Adrenal gland (tissue), 12 donors: ENCODE results near the gene SEC24C. TPM values are rescaled to one million over a fixed set of nuclear protein-coding genes. Genes with fewer than 3 reads are reported as not detected.

Source experiments
- DNase-seq, 7 donors: peaks; one replicate each; pipeline ENCODE4 v3.0.0-alpha.2; 2019 to 2020
- H3K27ac ChIP-seq, 5 donors: fragments of 200-600 bp; sonication (generic) in 4 of 5; 1 replicate in 3 of 5; 2 replicates in 2 of 5; pipeline versions ENCODE4 v1.5.1 to v1.8.0; 2016 to 2020; ENCODE audit warnings: mild to moderate bottlenecking in 1 of 5
- H3K27me3 ChIP-seq: fragments of 200-600 bp; 2 replicates; pipeline ENCODE4 v1.8.0; 2021
- H3K36me3 ChIP-seq, 2 donors: fragments of 200-600 bp; replicated peaks in 1 of 2; 1 replicate in 1 of 2; 2 replicates in 1 of 2; pipeline versions ENCODE4 v1.5.1 to v1.8.0; 2018 to 2022
- H3K4me1 ChIP-seq, 2 donors: fragments of 200-600 bp; replicated peaks in 1 of 2; 1 replicate in 1 of 2; 2 replicates in 1 of 2; pipeline versions ENCODE4 v1.5.1 to v1.8.0; 2018 to 2021
- H3K4me3 ChIP-seq, 4 donors: fragments of 200-600 bp; sonication (generic) in 3 of 4; one replicate each; pipeline ENCODE4 v1.5.1; 2016 to 2018
- H3K9me3 ChIP-seq, 3 donors: fragments of 200-600 bp; sonication (generic) in 1 of 3; replicated peaks in 1 of 3; 1 replicate in 2 of 3; 2 replicates in 1 of 3; pipeline versions ENCODE4 v1.5.1 to v1.8.0; 2016 to 2021
- POLR2A ChIP-seq, 2 donors: fragments of 450-650 bp; IDR thresholded peaks; one replicate each; pipeline ENCODE4 v1.6.1; 2017; ENCODE audit warnings: antibody characterized with exemption in 2 of 2, mild to moderate bottlenecking in 2 of 2, moderate library complexity in 1 of 2
- WGBS, 4 donors: extraction: QIAGEN DNeasy Blood & Tissue Kit in 2 of 4; methylation state at CpG; one replicate each; pipeline versions ENCODE4 v1.1.5 to v1.1.7; 2013 to 2017; 5-methylcytosine and 5-hydroxymethylcytosine counted together
- intact Hi-C, 2 donors: fragments of 100-400 bp; cut with DNase I; formaldehyde crosslinking; loops; one replicate each; pipeline versions ENCODE4 v1.14.1 to v1.15.0; 2022 to 2023
- polyA plus RNA-seq, 3 donors: library from polyadenylated mRNA; stranded (reverse); fragments of 200-250 nt in 2 of 3; fragments of 350-450 nt in 1 of 3; fragmentation: Illumina TruSeq in 1 of 3; extraction: RNeasy Lipid Tissue Mini Kit (QIAGEN cat#74804) in 1 of 3; gene quantifications; one replicate each; pipeline ENCODE4 v1.2.3, GENCODE V29; 2013 to 2014
- total RNA-seq, 9 donors: library from RNA; depleted of rRNA in 4 of 9; stranded (reverse); fragments of >200 nt in 4 of 9; fragments of 120-200 nt in 1 of 9; fragmentation: NEBNext Ultra II Directional in 1 of 9; extraction: Animal tissue kit (Norgen Biotek cat#: 25700) in 1 of 9; gene quantifications; one replicate each; pipeline versions ENCODE4 v1.1.0 to v1.2.4, GENCODE V29; 2013 to 2023
- TF ChIP-seq, protein P1 (sequence below), 6 experiments: fragments of 450-650 bp in 4 of 6; fragments of 200-600 bp in 2 of 6; sonication (generic) in 1 of 6; IDR thresholded peaks; 1 replicate in 5 of 6; 2 replicates in 1 of 6; pipeline versions ENCODE4 v1.5.1 to v1.8.0; 2016 to 2021; ENCODE audit warnings: antibody characterized with exemption in 6 of 6, mild to moderate bottlenecking in 2 of 6, moderate library complexity in 1 of 6
- donor health status: healthy with polysubstance abuse.
- donor health status: Bipolar disorder and iron deficiency.
- donor health status: DM: yes; HTN: yes; CAD: no.
- donor health status: DM: no; HTN: no; CAD: no.
- donor health status: DM: no; HTN: no; CAD: no.
- donor health status: DM: yes; HTN: yes; CAD: no.

Gene SEC24C
- total and polyA plus RNA-seq, 12 donors, result 38.4 to 133 (median 81.2) TPM

DNA sequence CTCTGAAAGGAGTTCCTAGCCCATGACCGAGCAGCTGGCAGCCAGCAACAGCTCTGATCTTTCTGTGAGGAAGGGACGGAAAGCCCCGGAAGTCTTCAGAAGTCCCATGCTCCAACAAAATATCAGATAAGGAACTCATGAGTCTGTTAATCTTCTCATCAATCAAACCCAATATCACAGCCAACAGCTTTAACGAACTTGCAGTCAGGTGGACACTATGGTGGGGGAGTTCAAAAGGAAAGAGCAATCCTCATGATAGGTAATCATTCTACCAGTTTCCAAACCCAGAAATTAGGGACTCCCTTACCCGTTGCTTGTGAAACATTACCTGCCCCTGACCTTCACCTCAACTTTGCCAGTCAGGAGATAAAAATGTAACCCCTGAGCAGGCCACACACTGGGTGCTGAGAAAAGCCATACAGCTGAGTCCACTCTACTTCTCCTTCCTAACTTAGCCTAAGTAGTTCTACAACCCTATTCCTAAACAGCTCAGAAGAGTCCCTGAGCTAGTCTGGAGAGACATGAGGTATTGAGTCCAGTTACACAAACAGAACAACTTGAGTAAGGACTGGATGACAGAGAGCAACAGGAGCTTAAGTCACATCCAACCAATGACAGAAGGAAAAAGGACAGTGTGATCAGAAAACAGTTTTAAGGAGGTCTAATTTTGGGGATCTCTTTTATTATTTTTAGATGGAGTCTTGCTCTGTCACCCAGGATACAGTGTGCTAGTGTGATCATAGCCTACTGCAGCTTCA lies 65.1 kb downstream of the SEC24C start:
- Histone ChIP-seq H3K4me3 (no peak overlapping the region), H3K4me1 (peaks cover 16 to 36% of the 10 kb centered on the region in 2 donors)
- WGBS, 4 donors, result 23 to 39% (median 30%) methylated on average over 5 of the region's 5 CpGs

DNA sequence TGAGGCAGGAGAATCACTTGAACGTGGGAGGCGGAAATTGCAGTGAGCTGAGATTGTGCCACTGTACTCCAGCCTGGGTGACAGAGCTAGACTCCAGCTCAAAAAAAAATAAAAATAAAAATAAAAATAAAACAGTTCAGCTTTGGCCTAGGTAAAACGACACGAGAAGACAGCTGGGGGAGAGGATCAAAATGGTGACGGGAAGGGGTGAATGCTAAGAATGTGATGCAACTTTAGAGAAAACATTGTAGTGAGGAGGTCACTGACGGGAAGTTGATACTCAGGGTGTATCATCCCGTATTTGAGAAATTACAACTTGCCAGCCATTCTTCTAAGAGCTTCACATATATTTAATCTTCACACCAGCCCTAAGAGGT lies 66.2 kb downstream of the SEC24C start:
- H3K9me3 ChIP-seq, result no peaks in the 10 kb centered on the region
- H3K36me3 ChIP-seq, result peaks cover 0 to 33% of the 10 kb centered on the region in 2 donors
- H3K27me3 ChIP-seq, result no peaks in the 10 kb centered on the region
- H3K4me3 ChIP-seq, result peak overlapping the region in 1 of 4 donors; percentile 98
- no peak for DNase-seq
- WGBS, 4 donors, result 62 to 66% (median 63%) methylated on average over 7 of the region's 7 CpGs
- H3K27ac ChIP-seq, result peak overlapping the region in 4 of 5 donors; percentile 38 to 98 (median 88)
- intact Hi-C loops, result loop anchor here in 1 of 2 donors (10.0 kb wide), 1 partner anchor 64 kb away; the partner anchor contains the start of gene CAMK2G
- TF ChIP-seq POLR2A (IDR thresholded peaks at IDR 0.05), result no peak
- TF ChIP-seq, protein P1, sequence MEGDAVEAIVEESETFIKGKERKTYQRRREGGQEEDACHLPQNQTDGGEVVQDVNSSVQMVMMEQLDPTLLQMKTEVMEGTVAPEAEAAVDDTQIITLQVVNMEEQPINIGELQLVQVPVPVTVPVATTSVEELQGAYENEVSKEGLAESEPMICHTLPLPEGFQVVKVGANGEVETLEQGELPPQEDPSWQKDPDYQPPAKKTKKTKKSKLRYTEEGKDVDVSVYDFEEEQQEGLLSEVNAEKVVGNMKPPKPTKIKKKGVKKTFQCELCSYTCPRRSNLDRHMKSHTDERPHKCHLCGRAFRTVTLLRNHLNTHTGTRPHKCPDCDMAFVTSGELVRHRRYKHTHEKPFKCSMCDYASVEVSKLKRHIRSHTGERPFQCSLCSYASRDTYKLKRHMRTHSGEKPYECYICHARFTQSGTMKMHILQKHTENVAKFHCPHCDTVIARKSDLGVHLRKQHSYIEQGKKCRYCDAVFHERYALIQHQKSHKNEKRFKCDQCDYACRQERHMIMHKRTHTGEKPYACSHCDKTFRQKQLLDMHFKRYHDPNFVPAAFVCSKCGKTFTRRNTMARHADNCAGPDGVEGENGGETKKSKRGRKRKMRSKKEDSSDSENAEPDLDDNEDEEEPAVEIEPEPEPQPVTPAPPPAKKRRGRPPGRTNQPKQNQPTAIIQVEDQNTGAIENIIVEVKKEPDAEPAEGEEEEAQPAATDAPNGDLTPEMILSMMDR (IDR thresholded peaks at IDR 0.05), result no peak
- peaks cover 16 to 36% of the 10 kb centered on the region in 2 donors for H3K4me1 ChIP-seq

More for the DNA sequence above, 65.1 kb downstream of the SEC24C start:
- H3K27me3 ChIP-seq, result no peaks in the 10 kb centered on the region
- peak in 6 of 7 donors; percentile 52 to 70 (median 61) for DNase-seq
- peak overlapping the region in 4 of 5 donors; percentile 7 to 94 (median 56) for H3K27ac ChIP-seq
- no peaks in the 10 kb centered on the region for H3K9me3 ChIP-seq
- intact Hi-C loops, result no loop called here
- peaks cover 0 to 44% of the 10 kb centered on the region in 2 donors for H3K36me3 ChIP-seq
- TF ChIP-seq, protein P1 (IDR thresholded peaks at IDR 0.05), result no peak
- peak in 1 of 2 donors; percentile 42 for TF ChIP-seq POLR2A (IDR thresholded peaks at IDR 0.05)

DNA sequence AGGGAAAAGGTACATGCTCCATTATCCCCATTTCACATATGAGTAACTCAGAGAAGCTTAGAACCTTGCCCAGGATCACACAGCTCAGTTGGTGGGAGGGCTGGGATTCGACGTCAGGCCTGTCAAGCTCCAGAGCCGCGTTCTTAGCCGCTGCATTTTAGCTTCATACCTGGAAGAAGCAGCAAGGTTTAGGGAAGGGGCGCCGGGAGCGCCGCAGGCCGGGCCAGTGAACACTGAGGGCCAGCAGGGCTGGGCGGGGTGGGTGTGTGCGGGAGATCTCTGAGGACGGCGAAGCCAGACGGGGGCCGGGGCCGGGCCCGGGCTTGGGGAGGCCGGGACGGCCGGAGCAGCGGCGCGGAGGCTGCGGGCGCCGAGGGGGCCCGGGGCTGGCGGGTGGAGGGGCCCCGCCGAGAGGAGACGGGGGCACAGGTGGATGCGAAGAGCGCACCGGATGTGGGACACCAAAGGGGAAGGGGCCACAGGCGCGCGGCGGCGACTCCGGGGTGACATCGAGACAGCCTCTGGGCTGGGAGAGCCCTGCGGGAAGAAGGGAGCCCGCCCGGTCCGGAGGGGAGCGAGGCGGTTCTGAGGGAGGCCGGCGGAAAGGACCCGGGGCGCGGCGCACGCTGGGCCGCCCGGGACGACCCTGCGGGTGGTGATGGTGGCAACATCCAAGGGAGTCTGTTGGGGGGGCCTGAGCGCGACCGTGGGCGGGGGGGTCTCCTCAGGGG lies 66.7 kb downstream of the SEC24C start:
- peak in 5 of 7 donors; percentile 41 to 61 (median 48) for DNase-seq
- WGBS, 4 donors, result 0 to 1% (median 0%) methylated on average over 12 to 63 of the region's 63 CpGs
- intact Hi-C loops, result loop anchor here in 1 of 2 donors (10.0 kb wide), 1 partner anchor 64 kb away; the partner anchor contains the start of gene CAMK2G
- H3K36me3 ChIP-seq, result peaks cover 0 to 28% of the 10 kb centered on the region in 2 donors
- H3K4me3 ChIP-seq, result peak overlapping the region; percentile 39 to 98 (median 86)
- no peak for TF ChIP-seq POLR2A (IDR thresholded peaks at IDR 0.05)
- TF ChIP-seq, protein P1 (IDR thresholded peaks at IDR 0.05), result no peak
- H3K9me3 ChIP-seq, result no peaks in the 10 kb centered on the region
- peak overlapping the region; percentile 62 to 98 (median 92) for H3K27ac ChIP-seq
- H3K4me1 ChIP-seq, result peaks cover 16 to 36% of the 10 kb centered on the region in 2 donors
- no peaks in the 10 kb centered on the region for H3K27me3 ChIP-seq

DNA sequence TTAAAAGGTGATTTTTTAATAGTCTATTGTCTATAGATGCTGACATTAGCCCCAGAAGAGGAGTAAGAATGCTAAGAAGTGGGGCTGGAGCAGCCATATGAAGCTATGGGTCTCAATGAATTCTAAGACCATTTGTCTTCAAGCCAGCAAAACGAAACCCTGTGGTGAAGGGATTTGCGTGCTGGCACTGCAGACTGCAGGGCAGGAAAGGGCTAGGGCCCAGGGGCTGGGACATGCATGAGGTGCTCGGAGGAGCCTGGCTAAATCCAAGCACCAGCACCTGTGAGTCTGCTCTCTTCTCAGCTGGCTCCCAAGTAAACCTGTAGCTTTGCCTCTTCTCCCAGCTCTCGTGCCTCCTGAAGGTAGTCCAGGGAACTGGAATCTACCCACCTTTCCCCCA lies 68.5 kb downstream of the SEC24C start:
- 83 to 93% (median 92%) methylated on average over 4 of the region's 4 CpGs for WGBS, 4 donors
- peaks cover 16 to 26% of the 10 kb centered on the region in 2 donors for H3K4me1 ChIP-seq
- intact Hi-C loops, result loop anchor here in 1 of 2 donors (10.0 kb wide), 1 partner anchor 62 kb away; the partner anchor contains the start of gene CAMK2G
- no peak overlapping the region for H3K4me3 ChIP-seq
- no peaks in the 10 kb centered on the region for H3K9me3 ChIP-seq
- peak overlapping the region in 1 of 5 donors; percentile 94 for H3K27ac ChIP-seq
- H3K36me3 ChIP-seq, result peaks cover 0 to 20% of the 10 kb centered on the region in 2 donors
- no peak for TF ChIP-seq POLR2A (IDR thresholded peaks at IDR 0.05)
- TF ChIP-seq, protein P1 (IDR thresholded peaks at IDR 0.05), result no peak
- H3K27me3 ChIP-seq, result no peaks in the 10 kb centered on the region
- peak in 1 of 7 donors; percentile 29 for DNase-seq
